HG03469 (cell line): Measurements from ENCODE around the gene IFNA6.
A peak's percentile ranks its signal among the peaks of the same experiment; 100 is the strongest.
"Not testable (repeated sequence)": the region's sequence is repeated elsewhere in the genome, so short reads cannot be mapped to it uniquely, and the experiment has no call there.

Source experiments
- ATAC-seq: cut with Tn5 transposase; IDR thresholded peaks from one replicate; pipeline ENCODE4 v1.9.1; 2021; ENCODE audit warnings: mild to moderate bottlenecking, moderate library complexity, moderate number of reproducible peaks; ENCODE audit not compliant: unreplicated experiment

Gene IFNA6

GRCh38 chr9:21350787-21351186 lies at the start of gene IFNA6:
Gene IFNA6 (minus strand): TSS chr9:21350887. CDS start chr9:21350887, 0 bp downstream.
- no peak for ATAC-seq

- ATAC-seq: no peak
These were observed 49.3 kb upstream of the IFNA6 start for GRCh38 chr9:21399956-21400355.

- ATAC-seq: no peak
These were observed 48.3 kb upstream of the IFNA6 start for GRCh38 chr9:21398955-21399489.

GRCh38 chr9:21395778-21396717 lies 45.4 kb upstream of the IFNA6 start:
- ATAC-seq: peak; percentile 31

- ATAC-seq: peak; percentile 91
These were observed 41.6 kb upstream of the IFNA6 start for GRCh38 chr9:21392270-21392669.

- ATAC-seq: no peak
These were observed 34.5 kb upstream of the IFNA6 start, which contains the start of gene IFNA2 for GRCh38 chr9:21385131-21385670. Gene IFNA2 (minus strand): TSS chr9:21385398. CDS start chr9:21385329, 69 bp downstream.

GRCh38 chr9:21383627-21384026 lies 32.9 kb upstream of the IFNA6 start:
- no peak for ATAC-seq

GRCh38 chr9:21381448-21382339 lies 31.0 kb upstream of the IFNA6 start:
- peak; percentile 99 for ATAC-seq

- not testable (repeated sequence) for ATAC-seq
These were observed 20.8 kb upstream of the IFNA6 start for GRCh38 chr9:21371467-21371866.

GRCh38 chr9:21367957-21368356 lies 17.3 kb upstream of the IFNA6 start, which contains the start of gene IFNA13:
Gene IFNA13 (minus strand): TSS chr9:21368057. CDS start chr9:21368010, 47 bp downstream.
- no peak for ATAC-seq

GRCh38 chr9:21367169-21367568 lies 16.5 kb upstream of the IFNA6 start:
- ATAC-seq: peak; percentile 92

GRCh38 chr9:21362287-21362686 lies 11.6 kb upstream of the IFNA6 start:
- no peak for ATAC-seq

GRCh38 chr9:21357479-21358460 lies 7.1 kb upstream of the IFNA6 start:
- ATAC-seq: peak; percentile 89

- ATAC-seq: no peak
These were observed 2.2 kb downstream of the IFNA6 start for GRCh38 chr9:21348430-21348970.

- ATAC-seq: no peak
These were observed 10.0 kb downstream of the IFNA6 start for GRCh38 chr9:21340735-21341134.

GRCh38 chr9:21336457-21336856 lies 14.2 kb downstream of the IFNA6 start:
- no peak for ATAC-seq

GRCh38 chr9:21334701-21335632 lies 15.7 kb downstream of the IFNA6 start, which contains the start of gene KLHL9:
Gene KLHL9 (minus strand): TSS chr9:21335404. CDS start chr9:21334859, 545 bp downstream.
- ATAC-seq: peak; percentile 84

GRCh38 chr9:21333226-21333625 lies 17.5 kb downstream of the IFNA6 start:
- no peak for ATAC-seq
